HG03095 (cell line): ENCODE measurements around the gene CPA2.

Source experiments
- ATAC-seq: cut with Tn5 transposase; IDR thresholded peaks from one replicate; pipeline ENCODE4 v1.9.1; 2021; ENCODE audit warnings: moderate library complexity; ENCODE audit not compliant: unreplicated experiment

Gene CPA2

GRCh38 chr7:130278860-130279259, 12.2 kb downstream of the CPA2 start:
- no peak for ATAC-seq

- ATAC-seq: no peak
These were observed 12.6 kb downstream of the CPA2 start for GRCh38 chr7:130279286-130279685.

GRCh38 chr7:130279906-130280305, 13.2 kb downstream of the CPA2 start:
- ATAC-seq: no peak

GRCh38 chr7:130281260-130281659, 14.6 kb downstream of the CPA2 start:
- ATAC-seq: no peak

GRCh38 chr7:130286881-130287280, 20.2 kb downstream of the CPA2 start:
- ATAC-seq: no peak

GRCh38 chr7:130288168-130288567, 21.5 kb downstream of the CPA2 start:
- ATAC-seq: no peak

- no peak for ATAC-seq
These were observed 22.2 kb downstream of the CPA2 start for GRCh38 chr7:130288829-130289228.

- ATAC-seq: no peak
These were observed 22.8 kb downstream of the CPA2 start for GRCh38 chr7:130289478-130289877.

- ATAC-seq: no peak
These were observed 24.1 kb downstream of the CPA2 start for GRCh38 chr7:130290745-130291144.

GRCh38 chr7:130292682-130293257, 26.1 kb downstream of the CPA2 start, which contains the start of gene CPA4:
Gene CPA4, plus strand, starts transcription at chr7:130293161. Its CDS starts 20 bp downstream, at chr7:130293181.
- ATAC-seq: peak; percentile 40

- ATAC-seq: peak; percentile 68
These were observed 26.9 kb downstream of the CPA2 start for GRCh38 chr7:130293521-130293920.

- no peak for ATAC-seq
These were observed 27.7 kb downstream of the CPA2 start for GRCh38 chr7:130294314-130294713.

GRCh38 chr7:130296221-130296951, 29.7 kb downstream of the CPA2 start:
- no peak for ATAC-seq

- no peak for ATAC-seq
These were observed 31.2 kb downstream of the CPA2 start for GRCh38 chr7:130297628-130298543.

- no peak for ATAC-seq
These were observed 32.1 kb downstream of the CPA2 start for GRCh38 chr7:130298544-130299326.

- no peak for ATAC-seq
These were observed 33.2 kb downstream of the CPA2 start for GRCh38 chr7:130299866-130300265.

GRCh38 chr7:130301501-130302020, 34.9 kb downstream of the CPA2 start:
- ATAC-seq: no peak

- ATAC-seq: no peak
These were observed 36.0 kb downstream of the CPA2 start for GRCh38 chr7:130302649-130303048.

GRCh38 chr7:130303127-130303526, 36.5 kb downstream of the CPA2 start:
- ATAC-seq: no peak

GRCh38 chr7:130303551-130303950, 36.9 kb downstream of the CPA2 start:
- ATAC-seq: no peak

- ATAC-seq: no peak
These were observed 37.3 kb downstream of the CPA2 start for GRCh38 chr7:130303982-130304381.
